ENCODE results near the gene NUAK1. TPM values are rescaled to one million over a fixed set of nuclear protein-coding genes. Genes with fewer than 3 reads are reported as not detected.

NUAK1 gene
- total RNA-seq, 2 experiments from 2014 or later, result 0.03 TPM; not detected in 1

DNA sequence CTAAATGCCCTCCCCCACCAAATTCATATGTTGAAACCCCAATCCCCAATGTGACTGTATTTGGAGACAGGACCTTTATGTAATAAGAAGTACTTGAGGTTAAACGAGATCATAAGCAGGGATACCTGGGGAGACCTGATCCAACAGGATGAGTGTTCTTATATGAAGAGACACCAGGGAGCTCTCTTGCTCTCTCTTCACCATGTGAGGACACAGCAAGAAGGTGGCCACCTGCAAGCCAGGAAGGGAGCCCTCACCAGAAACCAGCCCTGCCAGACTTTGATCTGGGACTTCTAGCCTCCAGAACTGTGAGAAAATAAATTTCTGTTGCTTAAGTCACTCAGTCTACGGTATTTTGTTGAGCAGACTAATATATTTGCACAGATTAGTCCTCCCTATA is 113.6 kb downstream of the NUAK1 start:
- no peak overlapping the region for H3K4me2 ChIP-seq (ENCODE audit: low read length)
- POLR2A ChIA-PET, result interaction anchor here (0.6 to 0.9 kb wide), 2 partner anchors 50 to 1376 kb away, joined by 3 to 4 read pairs; no protein-coding TSS in a partner anchor
- CTCF ChIA-PET (ENCODE audit: unreplicated experiment), result no interaction called here

DNA sequence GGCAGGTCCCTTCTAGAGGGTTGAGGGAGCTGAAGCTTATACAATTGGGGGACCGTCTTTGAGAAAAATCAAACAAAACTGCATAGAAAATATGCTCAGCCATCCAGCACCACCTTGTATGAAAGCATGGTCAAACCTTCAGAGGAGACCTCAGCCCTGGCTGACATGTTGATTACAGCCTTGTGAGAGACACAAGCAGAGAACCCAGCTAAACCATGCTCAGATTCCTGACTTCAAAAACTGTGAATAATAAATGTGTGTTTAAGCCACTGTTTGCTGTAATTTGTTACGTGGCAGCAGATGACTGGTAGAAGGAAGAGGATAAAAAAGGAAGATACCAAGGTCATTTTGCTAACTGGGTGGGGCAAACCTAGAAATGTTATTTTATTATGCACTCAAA is 115.7 kb downstream of the NUAK1 start:
- Histone ChIP-seq H3K79me2 (ENCODE audit: insufficient read depth, low read depth, low read length) (no peaks in the 10 kb centered on the region), H3K9me2 (ENCODE audit: insufficient read depth, low read length) (no peaks in the 10 kb centered on the region), H3K9me3 (ENCODE audit: low read length) (no peaks in the 10 kb centered on the region), H4K20me1 (ENCODE audit: insufficient read depth, low read length) (no peaks in the 10 kb centered on the region), H3K4me2 (ENCODE audit: low read length) (no peak overlapping the region), H2AFZ (ENCODE audit: low read length) (no peak overlapping the region), H3K27ac (ENCODE audit: low read depth, low read length, poor library complexity, severe bottlenecking) (no peak overlapping the region), H3K36me3 (ENCODE audit: insufficient read depth, low read length) (no peaks in the 10 kb centered on the region), H3K4me3 (ENCODE audit: low read depth, low read length, poor library complexity, severe bottlenecking) (no peak overlapping the region), H3K4me1 (ENCODE audit: insufficient read depth, low read length, poor library complexity, severe bottlenecking) (no peaks in the 10 kb centered on the region)
- no peak for DNase-seq (ENCODE audit: low spot score)
- ChIA-PET POLR2A (no interaction called here), CTCF (ENCODE audit: unreplicated experiment) (no interaction called here)
- BruUV-seq (replicated peaks), result no TSS peak
- intact Hi-C loops (cut with micrococcal nuclease; ENCODE audit: unreplicated experiment), result no loop called here
- no peak for TF ChIP-seq EZH2phosphoT487 (IDR thresholded peaks at IDR 0.05; ENCODE audit: borderline replicate concordance, low read depth, low read length)
- no peak for TF ChIP-seq CTCF (conservative IDR thresholded peaks at IDR 0.05; ENCODE audit: low read length)

More for the DNA sequence above, 113.6 kb downstream of the NUAK1 start:
- no peak for DNase-seq (ENCODE audit: low spot score)
- Histone ChIP-seq H4K20me1 (ENCODE audit: insufficient read depth, low read length) (no peaks in the 10 kb centered on the region), H3K9me2 (ENCODE audit: insufficient read depth, low read length) (no peaks in the 10 kb centered on the region), H3K79me2 (ENCODE audit: insufficient read depth, low read depth, low read length) (no peaks in the 10 kb centered on the region), H3K4me3 (ENCODE audit: low read depth, low read length, poor library complexity, severe bottlenecking) (no peak overlapping the region), H3K4me1 (ENCODE audit: insufficient read depth, low read length, poor library complexity, severe bottlenecking) (no peaks in the 10 kb centered on the region), H3K36me3 (ENCODE audit: insufficient read depth, low read length) (no peaks in the 10 kb centered on the region), H3K27ac (ENCODE audit: low read depth, low read length, poor library complexity, severe bottlenecking) (no peak overlapping the region), H2AFZ (ENCODE audit: low read length) (no peak overlapping the region), H3K9me3 (ENCODE audit: low read length) (no peaks in the 10 kb centered on the region)
- no TSS peak for BruUV-seq (replicated peaks)
- TF ChIP-seq EZH2phosphoT487 (IDR thresholded peaks at IDR 0.05; ENCODE audit: borderline replicate concordance, low read depth, low read length) (no peak), CTCF (conservative IDR thresholded peaks at IDR 0.05; ENCODE audit: low read length) (no peak)
- intact Hi-C loops (cut with micrococcal nuclease; ENCODE audit: unreplicated experiment), result no loop called here

GRCh38 chr12:106022568-106023012 is 116.2 kb downstream of the NUAK1 start:
- BruUV-seq (replicated peaks), result no TSS peak
- ChIA-PET POLR2A (no interaction called here), CTCF (ENCODE audit: unreplicated experiment) (no interaction called here)
- no peak overlapping the region for H3K27ac ChIP-seq (ENCODE audit: low read depth, low read length, poor library complexity, severe bottlenecking)
- no peak overlapping the region for H2AFZ ChIP-seq (ENCODE audit: low read length)
- H3K4me3 ChIP-seq (ENCODE audit: low read depth, low read length, poor library complexity, severe bottlenecking), result no peak overlapping the region
- no peaks in the 10 kb centered on the region for H3K9me3 ChIP-seq (ENCODE audit: low read length)
- no peaks in the 10 kb centered on the region for H3K9me2 ChIP-seq (ENCODE audit: insufficient read depth, low read length)
- H3K79me2 ChIP-seq (ENCODE audit: insufficient read depth, low read depth, low read length), result no peaks in the 10 kb centered on the region
- TF ChIP-seq EZH2phosphoT487 (IDR thresholded peaks at IDR 0.05; ENCODE audit: borderline replicate concordance, low read depth, low read length) (no peak), CTCF (conservative IDR thresholded peaks at IDR 0.05; ENCODE audit: low read length) (no peak)
- no peaks in the 10 kb centered on the region for H4K20me1 ChIP-seq (ENCODE audit: insufficient read depth, low read length)
- H3K4me2 ChIP-seq (ENCODE audit: low read length), result no peak overlapping the region
- DNase-seq (ENCODE audit: low spot score), result no peak
- H3K36me3 ChIP-seq (ENCODE audit: insufficient read depth, low read length), result no peaks in the 10 kb centered on the region
- intact Hi-C loops (cut with micrococcal nuclease; ENCODE audit: unreplicated experiment), result no loop called here
- H3K4me1 ChIP-seq (ENCODE audit: insufficient read depth, low read length, poor library complexity, severe bottlenecking), result no peaks in the 10 kb centered on the region
